ENCODE measurements around the gene OR51B5.
"Not testable (repeated sequence)": the region's sequence is repeated elsewhere in the genome, so short reads cannot be mapped to it uniquely, and the experiment has no call there.

Gene OR51B5

GRCh38 chr11:5343474-5344335 lies at the start of gene OR51B5:
OR51B5 (minus strand) TSS chr11:5343524; CDS start chr11:5343524, 0 bp downstream.
- no peak for DNase-seq

GRCh38 chr11:5390210-5390609 lies 46.9 kb upstream of the OR51B5 start:
- DNase-seq: no peak

DNA sequence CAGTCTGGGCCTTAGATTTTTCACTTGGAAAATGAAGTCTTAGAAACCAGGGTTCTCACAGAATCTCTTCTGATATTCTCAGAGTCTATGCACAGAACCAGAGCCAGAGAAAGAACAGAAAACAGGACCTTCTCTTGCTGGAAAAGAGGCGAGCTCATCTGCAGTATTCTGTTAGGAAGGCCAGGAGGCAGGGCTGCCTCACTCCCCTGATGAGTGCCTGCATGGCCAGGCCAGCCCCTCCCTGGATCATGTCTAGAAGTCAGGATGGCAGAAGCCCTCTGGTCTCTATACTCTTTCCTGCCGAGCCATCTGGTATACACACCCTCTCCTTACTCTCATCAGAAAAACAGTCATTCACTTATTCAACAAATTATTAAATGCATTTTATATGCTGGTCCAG lies 41.0 kb upstream of the OR51B5 start:
- DNase-seq: no peak

DNA sequence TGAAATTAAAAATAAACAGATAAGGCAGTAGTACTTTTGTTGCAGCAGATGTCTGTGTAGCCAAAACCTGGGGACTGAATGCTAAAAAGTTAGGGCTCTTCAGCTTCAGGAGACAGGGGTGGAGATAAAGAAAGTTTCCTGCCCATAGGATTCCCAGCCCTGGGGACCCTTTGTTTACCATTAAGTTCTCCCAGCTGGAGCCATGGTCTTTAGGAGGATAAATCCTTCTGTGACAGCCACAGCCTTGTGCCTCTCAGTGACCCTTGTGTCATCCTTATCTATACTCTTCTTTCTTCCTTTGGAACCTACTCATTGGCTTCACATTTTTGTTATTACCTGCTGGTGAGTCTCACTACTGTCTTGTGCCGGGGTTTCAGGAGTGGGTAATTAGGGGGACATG lies 40.3 kb upstream of the OR51B5 start, which contains the start of gene OR51M1:
Gene OR51M1 (plus strand): TSS at position 237 of the 400 bp plus-strand sequence. CDS start 5,587 bp downstream, outside the sequence.
- DNase-seq: no peak

DNA sequence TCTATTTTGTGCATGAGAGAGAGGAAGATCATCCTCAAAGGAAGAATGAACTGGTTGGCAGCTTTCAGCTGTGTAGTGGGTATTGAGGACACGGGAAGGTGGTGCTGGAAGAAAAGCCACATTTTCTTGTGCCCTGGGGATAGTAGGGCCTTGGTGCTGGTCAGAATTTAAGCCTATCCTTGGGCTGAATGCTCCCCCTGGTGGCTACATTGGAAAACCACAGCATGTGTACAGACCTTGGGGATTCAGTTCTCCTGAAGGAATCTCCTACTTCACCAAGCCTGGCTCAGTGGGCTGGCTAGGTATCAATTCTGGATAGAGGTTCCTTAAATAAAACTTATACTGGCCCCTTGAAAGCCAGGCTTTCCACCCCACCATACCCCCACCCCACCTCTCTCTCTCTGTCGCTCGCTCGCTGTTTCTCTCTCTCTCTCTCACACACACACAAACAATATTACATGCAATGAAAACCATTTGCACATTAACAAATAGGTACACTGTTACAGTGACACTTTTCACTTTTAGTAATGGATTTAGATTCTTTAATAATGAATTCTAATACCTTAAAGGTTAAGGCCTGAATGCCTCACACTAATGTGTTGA lies 37.5 kb upstream of the OR51B5 start:
- peak; percentile 59 for DNase-seq

DNA sequence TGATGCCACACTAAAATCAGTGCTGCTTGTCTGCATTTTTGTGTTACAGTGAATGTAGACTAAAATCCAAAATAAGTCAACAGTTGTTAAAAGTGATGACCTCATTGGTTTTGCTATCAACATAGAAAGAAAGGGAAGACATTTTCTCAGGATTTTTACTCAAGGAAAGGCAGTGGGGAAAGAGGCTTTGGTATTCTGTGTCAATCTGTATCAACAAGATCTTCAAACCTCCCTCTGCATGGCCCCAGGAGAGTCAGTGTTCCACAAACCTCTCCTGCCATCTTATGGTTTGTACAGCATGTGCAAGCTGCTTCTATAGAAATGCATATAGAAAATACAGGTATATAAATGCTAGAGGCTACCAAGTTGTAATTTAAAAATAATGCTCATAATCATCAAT lies 26.5 kb upstream of the OR51B5 start:
- peak; percentile 63 for DNase-seq

GRCh38 chr11:5368502-5369043 lies 25.2 kb upstream of the OR51B5 start:
- no peak for DNase-seq

GRCh38 chr11:5367448-5368074 lies 24.2 kb upstream of the OR51B5 start:
- DNase-seq: peak; percentile 89

DNA sequence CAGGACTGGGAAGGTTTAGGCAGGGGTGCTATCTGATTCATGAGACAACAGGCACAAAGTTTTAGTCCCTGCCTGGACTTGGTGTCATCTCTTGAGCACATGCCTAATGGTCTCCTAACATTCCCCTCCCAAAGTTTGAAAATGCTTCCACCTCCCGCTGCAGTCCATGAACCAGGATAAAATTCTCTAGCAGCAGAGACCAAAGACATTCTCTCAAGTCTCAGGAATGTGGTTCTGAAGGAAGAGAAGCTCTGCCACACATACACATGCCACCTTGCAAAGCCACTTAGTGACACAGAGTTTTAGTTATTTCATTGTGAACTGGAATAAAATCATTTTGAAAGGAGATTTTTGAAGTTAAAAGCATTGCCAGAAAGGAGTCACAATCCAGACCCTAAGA lies 23.5 kb upstream of the OR51B5 start:
- peak; percentile 35 for DNase-seq

DNA sequence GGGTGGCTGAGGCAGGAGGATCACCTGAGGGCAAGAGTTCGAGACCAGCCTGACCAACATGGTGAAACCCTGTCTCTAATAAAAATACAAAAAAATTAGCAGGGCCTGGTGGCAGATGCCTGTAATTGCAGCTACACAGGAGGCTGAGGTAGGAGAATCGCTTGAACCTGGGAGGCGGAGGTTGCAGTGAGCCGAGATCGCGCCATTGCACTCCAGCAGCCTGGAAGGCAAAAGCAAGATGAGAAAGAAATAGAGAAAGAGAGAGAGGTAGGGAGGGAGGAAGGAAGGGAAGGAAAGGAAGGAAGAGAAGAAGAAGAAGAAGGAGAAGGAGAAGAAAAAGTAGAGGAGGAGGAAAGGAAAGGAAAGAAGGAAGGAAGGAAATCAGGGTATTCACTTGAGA lies 23.0 kb upstream of the OR51B5 start:
- not testable (repeated sequence) for DNase-seq

GRCh38 chr11:5364214-5364613 lies 20.9 kb upstream of the OR51B5 start:
- peak; percentile 88 for DNase-seq

GRCh38 chr11:5363679-5364078 lies 20.4 kb upstream of the OR51B5 start:
- peak; percentile 28 for DNase-seq

GRCh38 chr11:5362017-5362625 lies 18.8 kb upstream of the OR51B5 start:
- DNase-seq: no peak

- not testable (repeated sequence) for DNase-seq
Observed at GRCh38 chr11:5356031-5356430, 12.7 kb upstream of the OR51B5 start.

DNA sequence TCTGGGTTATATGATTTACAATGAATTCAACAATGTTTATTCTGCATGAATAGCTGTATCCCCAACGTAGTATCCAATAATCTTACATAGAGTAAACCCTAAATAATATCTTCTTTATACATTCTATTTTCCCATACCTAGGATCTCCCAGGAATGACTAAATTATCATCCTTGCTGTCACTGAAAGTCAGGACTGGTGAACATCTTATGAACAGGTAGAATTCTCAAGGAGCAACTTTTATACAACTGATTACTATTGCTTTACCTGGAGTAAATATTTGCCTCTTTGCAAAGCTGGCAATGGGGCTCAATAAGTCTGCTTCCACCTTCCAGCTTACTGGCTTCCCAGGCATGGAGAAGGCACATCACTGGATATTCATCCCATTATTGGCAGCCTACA lies 7.9 kb upstream of the OR51B5 start, which contains the start of gene OR51B6:
Gene OR51B6 (plus strand): TSS at position 301 of the 400 bp plus-strand sequence. CDS start 0 bp downstream, at position 301.
- no peak for DNase-seq

- no peak for DNase-seq
Observed at GRCh38 chr11:5349550-5349949, 6.2 kb upstream of the OR51B5 start.

DNA sequence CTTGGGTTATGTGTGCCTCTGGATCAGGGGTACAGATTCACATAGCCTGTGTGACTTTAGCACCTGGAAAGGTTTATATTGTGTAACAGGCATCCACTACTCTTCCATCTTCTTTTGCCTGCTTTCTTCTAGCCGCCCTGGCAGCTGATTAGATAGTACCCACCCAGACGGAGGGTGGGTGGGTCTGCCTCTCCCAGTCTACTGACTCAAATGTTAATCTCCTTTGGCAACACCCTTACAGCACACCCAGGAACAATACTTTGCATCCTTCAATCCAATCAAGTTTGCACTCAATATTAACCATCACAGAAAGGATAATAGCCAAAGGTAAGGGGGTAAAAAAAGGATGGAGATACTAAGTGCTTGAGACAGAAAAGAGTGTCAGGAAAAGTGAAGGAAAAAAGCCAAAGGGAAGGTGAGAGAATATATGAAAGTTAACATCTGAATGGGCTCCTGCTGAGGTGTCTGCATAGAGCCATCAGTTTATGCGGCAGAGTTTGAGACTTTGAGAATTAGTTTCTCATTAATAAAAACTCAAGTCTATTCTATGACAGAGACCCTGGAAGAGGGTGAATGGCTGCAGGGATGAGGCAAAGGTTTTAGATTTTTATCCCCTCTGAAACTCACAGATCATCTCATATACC lies 5.3 kb upstream of the OR51B5 start:
- no peak for DNase-seq

DNA sequence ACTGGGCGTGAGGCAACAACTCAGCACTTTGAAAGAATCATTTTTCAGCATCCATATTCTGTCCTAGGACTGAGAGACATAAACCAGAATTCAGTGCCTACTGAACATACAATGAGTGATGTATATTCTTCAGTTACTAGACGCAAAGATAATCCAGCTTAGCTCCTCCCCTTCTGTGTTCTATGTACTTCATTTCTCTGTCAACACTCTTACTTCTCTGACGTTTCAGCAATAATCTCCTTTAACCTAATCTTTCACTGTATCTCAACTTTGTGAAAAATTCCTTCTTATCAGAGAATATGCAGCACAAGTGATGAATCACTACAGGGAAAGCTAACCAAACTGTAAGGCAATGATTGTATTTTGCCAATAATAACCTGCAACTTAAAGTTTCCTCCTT lies 2.5 kb upstream of the OR51B5 start:
- DNase-seq: no peak

DNA sequence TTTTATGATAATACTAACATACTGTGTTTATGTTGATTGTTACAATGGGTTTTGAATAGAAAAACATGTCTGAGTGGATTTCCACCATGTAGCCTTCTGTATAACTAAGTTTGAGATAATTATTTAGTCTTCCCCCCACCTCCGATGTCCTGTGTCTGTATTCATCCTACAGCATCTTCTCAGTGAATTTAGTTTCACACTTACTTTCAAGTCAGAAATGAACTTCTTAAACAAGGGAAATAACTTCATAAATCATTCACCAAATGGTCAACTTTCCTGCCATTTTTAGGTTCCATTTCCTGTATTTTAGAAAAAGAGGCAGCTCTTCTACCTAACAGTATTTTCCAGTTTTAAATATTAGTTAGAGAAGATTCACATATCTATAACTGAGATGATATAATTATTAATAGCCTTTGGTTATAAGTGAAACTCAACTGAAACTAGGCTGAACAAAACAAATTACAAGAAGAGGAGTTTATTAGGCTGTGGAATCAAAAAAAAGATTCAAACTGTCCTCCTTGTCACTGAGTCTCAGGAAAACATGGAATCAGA lies 3.5 kb downstream of the OR51B5 start:
- DNase-seq: no peak

- not testable (repeated sequence) for DNase-seq
Observed at GRCh38 chr11:5337253-5337652, 6.1 kb downstream of the OR51B5 start.

GRCh38 chr11:5336331-5336730 lies 7.0 kb downstream of the OR51B5 start:
- peak; percentile 9 for DNase-seq

DNA sequence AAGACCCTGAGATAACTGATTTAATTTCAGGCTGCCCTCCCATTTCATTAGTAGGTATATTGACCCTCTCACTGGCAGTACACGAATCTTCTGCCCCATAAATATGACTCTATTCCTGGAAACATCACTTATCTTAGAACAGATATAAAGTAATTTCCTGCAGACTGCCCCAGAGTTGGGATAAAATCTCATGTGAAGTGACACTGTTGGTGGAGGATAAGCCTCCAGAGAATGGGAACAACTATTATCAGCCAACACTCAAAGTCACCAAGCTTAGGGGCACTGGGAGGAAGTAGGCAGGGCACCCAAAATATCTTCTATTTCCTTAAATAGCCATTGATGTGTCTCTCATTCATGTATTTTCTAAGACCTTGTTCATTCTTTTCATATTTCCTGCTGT lies 8.2 kb downstream of the OR51B5 start:
- DNase-seq: no peak
